ENCODE measurements around the gene MBD3.
"Not testable (repeated sequence)": the region's sequence is repeated elsewhere in the genome, so short reads cannot be mapped to it uniquely, and the experiment has no call there.

GRCh38 chr19:1530856-1531255 lies 61.8 kb downstream of the MBD3 start:
- not testable (repeated sequence) for TF ChIP-seq CTCF (IDR thresholded peaks at IDR 0.05); EP300 (IDR thresholded peaks at IDR 0.05; ENCODE audit: low read depth); POLR2A (IDR thresholded peaks at IDR 0.05)

Measured in transverse colon (tissue), 3 donors.